Measurements from ENCODE around the gene BCDIN3D. TPM values are rescaled to one million over a fixed set of nuclear protein-coding genes. Genes with fewer than 3 reads are reported as not detected.
"Not testable (repeated sequence)": the region's sequence is repeated elsewhere in the genome, so short reads cannot be mapped to it uniquely, and the experiment has no call there.

The BCDIN3D gene
- total RNA-seq, 3 donors from 2014 or later: 2.2 to 6.0 (median 3.9) TPM

GRCh38 chr12:49865782-49866135 is 22.9 kb upstream of the BCDIN3D start:
- DNase-seq (ENCODE audit: low spot score in 2 of 2): peak in 1 of 2 donors; percentile 1
- Histone ChIP-seq H3K4me1 (peaks cover 6 to 26% of the 10 kb centered on the region in 2 donors), H3K4me3 (no peak overlapping the region), H3K27me3 (no peaks in the 10 kb centered on the region), H3K27ac (no peak overlapping the region), H3K9me3 (no peaks in the 10 kb centered on the region), H3K36me3 (no peaks in the 10 kb centered on the region)
- TF ChIP-seq POLR2AphosphoS5 (IDR thresholded peaks at IDR 0.05) (no peak), CTCF (IDR thresholded peaks at IDR 0.05) (no peak), POLR2A (IDR thresholded peaks at IDR 0.05) (no peak)
- intact Hi-C loops (cut with DNase I; ENCODE audit: low total_unique reads): no loop called here

- no peak overlapping the region for H3K27ac ChIP-seq
- peaks cover 6 to 26% of the 10 kb centered on the region in 2 donors for H3K4me1 ChIP-seq
- H3K4me3 ChIP-seq: no peak overlapping the region
- TF ChIP-seq POLR2A (IDR thresholded peaks at IDR 0.05) (no peak), POLR2AphosphoS5 (IDR thresholded peaks at IDR 0.05) (no peak), CTCF (IDR thresholded peaks at IDR 0.05) (no peak)
- no peaks in the 10 kb centered on the region for H3K27me3 ChIP-seq
- intact Hi-C loops (cut with DNase I; ENCODE audit: low total_unique reads): no loop called here
- DNase-seq (ENCODE audit: low spot score in 2 of 2): peak in 1 of 2 donors; percentile 9
- H3K9me3 ChIP-seq: no peaks in the 10 kb centered on the region
- no peaks in the 10 kb centered on the region for H3K36me3 ChIP-seq
Observed at GRCh38 chr12:49865109-49865781, 22.3 kb upstream of the BCDIN3D start.

GRCh38 chr12:49864798-49865090 is 21.8 kb upstream of the BCDIN3D start:
- H3K4me3 ChIP-seq: no peak overlapping the region
- TF ChIP-seq CTCF (IDR thresholded peaks at IDR 0.05): no peak
- no peak for TF ChIP-seq POLR2AphosphoS5 (IDR thresholded peaks at IDR 0.05)
- TF ChIP-seq POLR2A (IDR thresholded peaks at IDR 0.05): no peak
- H3K36me3 ChIP-seq: no peaks in the 10 kb centered on the region
- no peaks in the 10 kb centered on the region for H3K9me3 ChIP-seq
- intact Hi-C loops (cut with DNase I; ENCODE audit: low total_unique reads): no loop called here
- DNase-seq (ENCODE audit: low spot score in 2 of 2): no peak
- no peaks in the 10 kb centered on the region for H3K27me3 ChIP-seq
- H3K4me1 ChIP-seq: peaks cover 5 to 25% of the 10 kb centered on the region in 2 donors
- H3K27ac ChIP-seq: no peak overlapping the region

- TF ChIP-seq CTCF (IDR thresholded peaks at IDR 0.05) (no peak), POLR2AphosphoS5 (IDR thresholded peaks at IDR 0.05) (no peak), POLR2A (IDR thresholded peaks at IDR 0.05) (no peak)
- Histone ChIP-seq H3K27me3 (no peaks in the 10 kb centered on the region), H3K9me3 (no peaks in the 10 kb centered on the region), H3K36me3 (no peaks in the 10 kb centered on the region), H3K27ac (no peak overlapping the region), H3K4me1 (peaks cover 0 to 20% of the 10 kb centered on the region in 2 donors), H3K4me3 (no peak overlapping the region)
- DNase-seq (ENCODE audit: low spot score in 2 of 2): no peak
- intact Hi-C loops (cut with DNase I; ENCODE audit: low total_unique reads): no loop called here
Observed at GRCh38 chr12:49863946-49864797, 21.3 kb upstream of the BCDIN3D start.

GRCh38 chr12:49860921-49861320 is 18.0 kb upstream of the BCDIN3D start:
- H3K4me3 ChIP-seq; intact Hi-C loops (cut with DNase I; ENCODE audit: low total_unique reads); H3K9me3 ChIP-seq; H3K27ac ChIP-seq; H3K36me3 ChIP-seq; H3K4me1 ChIP-seq; H3K27me3 ChIP-seq; DNase-seq (ENCODE audit: low spot score in 2 of 2): not testable (repeated sequence)

- intact Hi-C loops (cut with DNase I; ENCODE audit: low total_unique reads); H3K4me3 ChIP-seq; H3K27ac ChIP-seq; H3K9me3 ChIP-seq; DNase-seq (ENCODE audit: low spot score in 2 of 2); H3K4me1 ChIP-seq; H3K36me3 ChIP-seq; H3K27me3 ChIP-seq: not testable (repeated sequence)
Observed at GRCh38 chr12:49855890-49856289, 13.0 kb upstream of the BCDIN3D start.
